A673 (cell line): Measurements from ENCODE around the gene WDR37. TPM values are rescaled to one million over a fixed set of nuclear protein-coding genes. Genes with fewer than 3 reads are reported as not detected.

Experiments used
- BruUV-seq: library from RNA; stranded (reverse); fragments of 400-500 nt; replicated peaks from 2 replicates; lab custom pipeline; 2021; lab: Mats Ljungman, UMichigan
- CTCF ChIA-PET: fragments of 300-600 bp; sonication (Branson Sonifier 250); formaldehyde crosslinking; loops from one replicate; lab custom pipeline; 2022; ENCODE audit warnings: antibody characterized with exemption; lab: Charles Lee
- POLR2A ChIA-PET: fragments of 300-600 bp; sonication (Branson Sonifier 250); formaldehyde crosslinking; loops from one replicate; lab custom pipeline; 2022; ENCODE audit warnings: antibody characterized with exemption; ENCODE audit not compliant: low non-redundant PET; lab: Charles Lee
- DNase-seq: peaks from one replicate; pipeline ENCODE4 v3.0.0-alpha.2; 2015; ENCODE audit warnings: low spot score
- H3K27ac ChIP-seq: fragments of 200-600 bp; sonication (generic); 2 replicates; pipeline ENCODE4 v1.5.1; 2016; ENCODE audit warnings: mixed run types, low read depth, mild to moderate bottlenecking, mixed read lengths, antibody characterized with exemption, low read length; ENCODE audit not compliant: poor library complexity, severe bottlenecking
- H3K27me3 ChIP-seq: fragments of 200-600 bp; sonication (generic); replicated peaks from 2 replicates; pipeline ENCODE4 v1.6.1; 2017; ENCODE audit warnings: mixed run types, low read depth, mild to moderate bottlenecking, mixed read lengths, antibody characterized with exemption, low read length; ENCODE audit not compliant: insufficient read depth, poor library complexity
- H3K36me3 ChIP-seq: fragments of 200-600 bp; sonication (generic); 2 replicates; pipeline ENCODE4 v1.6.1; 2016; ENCODE audit warnings: mixed run types, mild to moderate bottlenecking, mixed read lengths, antibody characterized with exemption, low read length; ENCODE audit not compliant: insufficient read depth, poor library complexity, severe bottlenecking
- H3K4me1 ChIP-seq: fragments of 200-600 bp; sonication (generic); 2 replicates; pipeline ENCODE4 v1.6.1; 2017; ENCODE audit warnings: mixed run types, mild to moderate bottlenecking, mixed read lengths, antibody characterized with exemption, low read length; ENCODE audit not compliant: insufficient read depth, poor library complexity, severe bottlenecking
- H3K4me3 ChIP-seq: fragments of 200-600 bp; sonication (generic); 2 replicates; pipeline ENCODE4 v1.5.1; 2016; ENCODE audit warnings: low read depth, mixed run types, mild to moderate bottlenecking, mixed read lengths, low read length; ENCODE audit not compliant: poor library complexity, severe bottlenecking
- H3K9me3 ChIP-seq: fragments of 200-600 bp; sonication (generic); 2 replicates; pipeline ENCODE4 v1.6.1; 2016; ENCODE audit warnings: mixed run types, low read depth, mild to moderate bottlenecking, mixed read lengths, antibody characterized with exemption, low read length; ENCODE audit not compliant: poor library complexity, severe bottlenecking
- EZH2 ChIP-seq: fragments of 200-600 bp; sonication (generic); IDR thresholded peaks from 2 replicates; pipeline ENCODE4 v1.6.1; 2017; ENCODE audit warnings: borderline replicate concordance, low read depth, mild to moderate bottlenecking, mixed read lengths, antibody characterized with exemption, low read length; ENCODE audit not compliant: poor library complexity, severe bottlenecking
- intact Hi-C: fragments of 100-400 bp; cut with micrococcal nuclease; formaldehyde crosslinking; loops from one replicate; pipeline ENCODE4 v1.10.0; 2022; ENCODE audit not compliant: unreplicated experiment
- total RNA-seq: library from RNA; stranded (reverse); gene quantifications from 2 replicates; pipeline ENCODE4 v1.2.3, GENCODE V29; 2021
- TF ChIP-seq, protein P1 (sequence below): fragments of 300-800, 200-600 bp; sonication (generic); conservative IDR thresholded peaks from 2 replicates; pipeline ENCODE4 v1.5.1; 2017; ENCODE audit warnings: low read depth, mild to moderate bottlenecking, antibody characterized with exemption, low read length, moderate library complexity, mixed read lengths

WDR37 gene
- total RNA-seq, 1 experiment from 2014 or later: 12.6 TPM

DNA sequence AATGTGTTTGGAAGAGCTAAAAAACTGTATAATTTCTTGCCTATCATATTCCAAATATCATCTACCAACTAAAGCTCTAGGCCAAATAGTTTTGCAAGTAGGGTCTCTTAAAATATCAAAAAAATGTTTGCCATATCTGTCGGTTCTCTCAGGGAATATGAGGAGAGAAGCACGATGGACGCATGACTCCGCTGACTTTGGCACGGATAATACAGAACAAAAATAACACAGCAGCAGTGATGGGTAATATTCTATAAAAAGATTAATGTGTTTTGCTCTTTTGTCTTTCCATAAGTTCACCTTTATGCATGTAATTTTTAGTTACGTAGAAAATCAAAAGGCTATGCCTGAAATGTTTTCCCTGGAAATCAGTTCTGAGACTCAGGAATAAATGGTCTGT is 29.6 kb upstream of the WDR37 start:
- H3K27ac ChIP-seq: no peak overlapping the region
- H3K36me3 ChIP-seq: no peaks in the 10 kb centered on the region
- CTCF ChIA-PET: no interaction called here
- no peaks in the 10 kb centered on the region for H3K9me3 ChIP-seq
- POLR2A ChIA-PET: no interaction called here
- BruUV-seq: no TSS peak
- no peak for DNase-seq
- intact Hi-C loops: no loop called here
- H3K4me1 ChIP-seq: no peaks in the 10 kb centered on the region
- no peaks in the 10 kb centered on the region for H3K27me3 ChIP-seq
- no peak overlapping the region for H3K4me3 ChIP-seq
- no peak for TF ChIP-seq EZH2
- TF ChIP-seq, protein P1, sequence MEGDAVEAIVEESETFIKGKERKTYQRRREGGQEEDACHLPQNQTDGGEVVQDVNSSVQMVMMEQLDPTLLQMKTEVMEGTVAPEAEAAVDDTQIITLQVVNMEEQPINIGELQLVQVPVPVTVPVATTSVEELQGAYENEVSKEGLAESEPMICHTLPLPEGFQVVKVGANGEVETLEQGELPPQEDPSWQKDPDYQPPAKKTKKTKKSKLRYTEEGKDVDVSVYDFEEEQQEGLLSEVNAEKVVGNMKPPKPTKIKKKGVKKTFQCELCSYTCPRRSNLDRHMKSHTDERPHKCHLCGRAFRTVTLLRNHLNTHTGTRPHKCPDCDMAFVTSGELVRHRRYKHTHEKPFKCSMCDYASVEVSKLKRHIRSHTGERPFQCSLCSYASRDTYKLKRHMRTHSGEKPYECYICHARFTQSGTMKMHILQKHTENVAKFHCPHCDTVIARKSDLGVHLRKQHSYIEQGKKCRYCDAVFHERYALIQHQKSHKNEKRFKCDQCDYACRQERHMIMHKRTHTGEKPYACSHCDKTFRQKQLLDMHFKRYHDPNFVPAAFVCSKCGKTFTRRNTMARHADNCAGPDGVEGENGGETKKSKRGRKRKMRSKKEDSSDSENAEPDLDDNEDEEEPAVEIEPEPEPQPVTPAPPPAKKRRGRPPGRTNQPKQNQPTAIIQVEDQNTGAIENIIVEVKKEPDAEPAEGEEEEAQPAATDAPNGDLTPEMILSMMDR: no peak

DNA sequence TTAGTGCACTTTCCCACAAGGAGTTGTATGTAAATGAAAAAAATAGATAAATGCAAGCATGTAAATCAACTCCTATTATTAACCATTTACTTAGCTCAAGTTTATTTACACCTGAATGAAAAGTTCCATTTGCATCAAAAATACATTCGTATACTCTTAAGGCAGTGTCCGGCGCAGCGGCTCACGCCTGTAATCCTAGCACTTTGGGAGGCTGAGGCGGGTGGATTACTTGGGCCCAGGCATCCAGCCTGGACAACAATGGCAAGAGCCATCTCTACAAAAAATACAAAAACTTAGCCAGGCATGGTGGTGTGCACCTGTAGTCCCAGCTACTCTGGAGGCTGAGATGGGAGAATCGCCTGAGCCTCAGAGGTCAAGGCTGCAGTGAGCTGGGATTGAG is 26.3 kb upstream of the WDR37 start:
- no TSS peak for BruUV-seq
- ChIA-PET POLR2A (no interaction called here), CTCF (no interaction called here)
- Histone ChIP-seq H3K9me3 (no peaks in the 10 kb centered on the region), H3K27me3 (no peaks in the 10 kb centered on the region), H3K36me3 (no peaks in the 10 kb centered on the region), H3K4me1 (no peaks in the 10 kb centered on the region), H3K27ac (no peak overlapping the region), H3K4me3 (no peak overlapping the region)
- no peak for DNase-seq
- TF ChIP-seq, protein P1: no peak
- no peak for TF ChIP-seq EZH2
- intact Hi-C loops: no loop called here

DNA sequence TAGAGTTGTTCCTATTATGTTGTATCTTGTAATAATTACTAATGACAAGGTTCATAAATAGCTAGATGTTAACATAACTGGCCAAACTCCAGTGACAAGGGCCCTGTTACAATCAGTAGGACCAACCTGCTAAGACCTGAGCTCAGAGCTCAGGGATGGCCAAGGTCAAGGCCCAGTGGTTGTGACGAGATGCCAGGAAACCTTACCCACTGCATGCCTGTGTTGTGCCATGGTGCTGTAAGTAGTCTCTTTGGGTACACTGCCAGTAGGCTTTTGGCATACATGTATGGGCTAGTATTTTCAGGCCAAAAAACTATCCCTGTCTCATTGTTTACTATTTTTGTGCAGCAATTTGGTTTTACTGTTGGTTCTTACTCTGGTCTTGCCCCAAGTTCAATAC is 22.6 kb upstream of the WDR37 start:
- Histone ChIP-seq H3K9me3 (no peaks in the 10 kb centered on the region), H3K4me1 (no peaks in the 10 kb centered on the region), H3K4me3 (no peak overlapping the region), H3K36me3 (peaks cover 6% of the 10 kb centered on the region), H3K27me3 (no peaks in the 10 kb centered on the region), H3K27ac (no peak overlapping the region)
- TF ChIP-seq, protein P1: no peak
- no peak for TF ChIP-seq EZH2
- intact Hi-C loops: no loop called here
- ChIA-PET CTCF (no interaction called here), POLR2A (interaction anchor here (0.6 kb wide), 1 partner anchor 40 kb away, joined by 3 read pairs; no protein-coding TSS in a partner anchor)
- BruUV-seq: no TSS peak
- DNase-seq: no peak
